ENCODE measurements around the gene HAL.

Gene HAL

GRCh38 chr12:95942101-95942523, 54.0 kb downstream of the HAL start:
- DNase-seq (ENCODE audit: low read depth in 2 of 2), result no peak

- no peak for DNase-seq (ENCODE audit: low read depth in 2 of 2)
Observed at GRCh38 chr12:95940514-95940913, 55.6 kb downstream of the HAL start.
